ENCODE measurements around the gene FAM151B. TPM values are rescaled to one million over a fixed set of nuclear protein-coding genes. Genes with fewer than 3 reads are reported as not detected.
A peak's percentile ranks its signal among the peaks of the same experiment; 100 is the strongest.
"Not testable (repeated sequence)": the region's sequence is repeated elsewhere in the genome, so short reads cannot be mapped to it uniquely, and the experiment has no call there.

FAM151B gene
- total RNA-seq, 2 donors from 2014 or later: 0.12 TPM; not detected in 1

- H3K9me3 Mint-ChIP-seq; DNase-seq (ENCODE audit: low spot score); H3K4me1 Mint-ChIP-seq (ENCODE audit: low read depth in 2 of 2); H3K4me3 Mint-ChIP-seq; ATAC-seq; H3K27ac Mint-ChIP-seq; H3K36me3 Mint-ChIP-seq: not testable (repeated sequence)
- peaks cover 9 to 23% of the 10 kb centered on the region in 2 donors for H3K27me3 Mint-ChIP-seq
Observed at GRCh38 chr5:80580291-80580690, 92.4 kb downstream of the FAM151B start.

DNA sequence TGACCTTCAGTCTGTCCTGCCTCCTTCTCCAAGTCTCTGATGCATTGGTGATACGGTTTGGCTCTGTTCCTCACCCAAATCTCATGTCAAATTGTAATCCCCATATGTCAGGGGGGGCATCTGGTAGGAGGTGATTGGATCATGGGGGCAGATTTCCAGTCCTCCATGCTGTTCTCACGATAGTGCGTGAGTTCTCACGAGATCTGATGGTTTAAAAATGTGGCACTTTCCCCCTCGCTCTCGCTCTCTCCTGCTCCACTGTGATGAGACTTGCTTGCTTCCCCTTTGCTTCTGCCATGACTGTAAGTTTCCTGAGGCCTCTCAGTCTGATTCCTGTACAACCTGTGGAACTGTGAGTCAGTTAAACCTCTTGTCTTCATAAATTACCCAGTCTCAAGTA lies 96.9 kb downstream of the FAM151B start:
- ATAC-seq (no peak), DNase-seq (ENCODE audit: low spot score) (no peak)
- Mint-ChIP-seq H3K4me3 (no peak overlapping the region), H3K4me1 (ENCODE audit: low read depth in 2 of 2) (no peaks in the 10 kb centered on the region), H3K36me3 (no peaks in the 10 kb centered on the region), H3K27ac (no peak overlapping the region), H3K27me3 (peaks cover 1 to 8% of the 10 kb centered on the region in 2 donors), H3K9me3 (no peaks in the 10 kb centered on the region)

- no peak overlapping the region for H3K27ac Mint-ChIP-seq
- no peaks in the 10 kb centered on the region for H3K4me1 Mint-ChIP-seq (ENCODE audit: low read depth in 2 of 2)
- H3K27me3 Mint-ChIP-seq: peaks cover 14 to 30% of the 10 kb centered on the region in 2 donors
- no peaks in the 10 kb centered on the region for H3K9me3 Mint-ChIP-seq
- no peak overlapping the region for H3K4me3 Mint-ChIP-seq
- ATAC-seq: no peak
- no peak for DNase-seq (ENCODE audit: low spot score)
- no peaks in the 10 kb centered on the region for H3K36me3 Mint-ChIP-seq
Observed at GRCh38 chr5:80588858-80589540, 101.1 kb downstream of the FAM151B start.

DNA sequence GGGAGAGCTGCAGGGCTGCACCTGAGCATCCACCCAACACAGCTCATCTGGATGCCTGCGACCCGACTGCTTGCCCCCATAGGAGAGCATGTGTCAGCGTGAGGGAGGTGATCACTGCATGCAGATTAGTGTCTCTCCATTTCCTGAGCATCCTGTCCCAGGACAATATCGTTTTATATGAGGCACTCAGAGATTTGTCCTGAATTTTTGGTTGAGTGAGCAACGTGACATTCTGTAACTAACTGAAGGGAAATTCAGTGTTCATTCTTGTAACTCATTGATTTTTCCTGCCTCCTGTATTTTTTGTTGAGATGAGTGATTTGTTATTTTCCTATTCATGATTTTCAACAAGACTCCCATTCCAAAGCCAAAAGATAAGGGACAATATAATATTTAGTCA lies 102.9 kb downstream of the FAM151B start:
- DNase-seq (ENCODE audit: low spot score) (no peak), ATAC-seq (peak in 1 of 2 donors; percentile 62)
- Mint-ChIP-seq H3K27ac (no peak overlapping the region), H3K4me1 (ENCODE audit: low read depth in 2 of 2) (no peaks in the 10 kb centered on the region), H3K36me3 (no peaks in the 10 kb centered on the region), H3K4me3 (no peak overlapping the region), H3K27me3 (peaks cover 14 to 22% of the 10 kb centered on the region in 2 donors), H3K9me3 (no peaks in the 10 kb centered on the region)

DNA sequence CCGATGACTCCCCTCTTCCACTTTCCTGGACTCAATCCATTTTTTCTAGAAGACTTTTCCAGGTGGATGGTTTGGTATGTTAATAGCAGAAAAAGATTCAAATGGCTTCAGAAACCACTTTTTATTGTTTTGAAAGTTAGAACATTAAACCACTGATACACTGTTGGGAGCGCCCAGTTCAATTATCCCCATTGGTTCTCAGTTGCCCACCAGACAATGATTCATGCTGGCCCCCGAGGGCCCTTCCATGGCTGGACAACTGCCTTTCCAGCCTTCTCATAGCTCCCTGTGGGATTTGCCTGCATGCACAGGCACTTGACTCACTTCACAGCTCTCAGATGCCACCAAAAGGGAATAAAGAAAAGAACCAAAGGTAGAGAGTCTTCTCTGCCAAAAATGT lies 103.5 kb downstream of the FAM151B start:
- peaks cover 14 to 22% of the 10 kb centered on the region in 2 donors for H3K27me3 Mint-ChIP-seq
- no peak overlapping the region for H3K4me3 Mint-ChIP-seq
- DNase-seq (ENCODE audit: low spot score): no peak
- H3K27ac Mint-ChIP-seq: no peak overlapping the region
- no peaks in the 10 kb centered on the region for H3K4me1 Mint-ChIP-seq (ENCODE audit: low read depth in 2 of 2)
- no peaks in the 10 kb centered on the region for H3K9me3 Mint-ChIP-seq
- ATAC-seq: no peak
- no peaks in the 10 kb centered on the region for H3K36me3 Mint-ChIP-seq

GRCh38 chr5:80592105-80592504 lies 104.2 kb downstream of the FAM151B start:
- H3K4me3 Mint-ChIP-seq: no peak overlapping the region
- no peak for ATAC-seq

More at GRCh38 chr5:80592105-80592504, 104.2 kb downstream of the FAM151B start:
- Mint-ChIP-seq H3K27me3 (peaks cover 14 to 22% of the 10 kb centered on the region in 2 donors), H3K9me3 (no peaks in the 10 kb centered on the region), H3K4me1 (ENCODE audit: low read depth in 2 of 2) (no peaks in the 10 kb centered on the region), H3K36me3 (no peaks in the 10 kb centered on the region), H3K27ac (no peak overlapping the region)
- DNase-seq (ENCODE audit: low spot score): no peak

Other genes starting within 250 kb of the FAM151B start
- gene SERINC5, start 232.1 kb upstream of the FAM151B start, total RNA-seq: 1 to 10 TPM; 6.4 to 7.4 TPM
- not detected for gene SPZ1, start 168.1 kb upstream of the FAM151B start, total RNA-seq
- gene ZFYVE16, start 80.0 kb upstream of the FAM151B start, total RNA-seq: 10 to 100 TPM; 19.3 to 25.6 TPM
- not detected for gene ANKRD34B, start 82.2 kb downstream of the FAM151B start, total RNA-seq
- 10 to 100 TPM; 13.7 to 25.9 TPM for gene MSH3, start 166.6 kb downstream of the FAM151B start, total RNA-seq
- gene DHFR, start 166.9 kb downstream of the FAM151B start, total RNA-seq: 10 to 100 TPM; 29.2 to 73.8 TPM